Measurements from ENCODE around the gene FOXJ3.

FOXJ3 gene

DNA sequence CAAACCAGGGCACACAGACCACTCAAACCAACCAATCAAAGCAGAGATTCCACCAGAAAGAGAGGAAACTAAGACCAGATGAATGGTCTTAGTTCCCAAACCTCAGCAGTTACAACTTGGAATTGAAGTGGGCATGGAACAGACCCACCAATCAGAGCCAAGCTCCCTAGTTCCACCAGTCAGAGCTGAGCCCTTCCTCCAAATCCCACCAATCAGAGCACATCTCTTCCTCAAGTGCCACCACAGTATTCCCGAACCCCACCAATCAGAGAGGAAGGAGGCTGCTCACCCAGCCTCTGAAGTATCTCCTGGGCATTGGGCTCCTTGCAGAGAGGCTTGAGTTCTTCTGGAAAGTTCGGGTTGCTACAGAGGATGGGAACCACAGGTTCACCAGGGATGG lies 171.9 kb downstream of the FOXJ3 start:
- Histone ChIP-seq H3K4me3 (ENCODE audit: low read depth, low read length) (no peak overlapping the region), H3K27me3 (ENCODE audit: insufficient read depth, low read depth, severe bottlenecking) (no peaks in the 10 kb centered on the region), H3K36me3 (no peaks in the 10 kb centered on the region), H3K27ac (no peak overlapping the region), H3K9me3 (ENCODE audit: severe bottlenecking) (no peaks in the 10 kb centered on the region)
- no peak for DNase-seq
- TF ChIP-seq, protein P1, sequence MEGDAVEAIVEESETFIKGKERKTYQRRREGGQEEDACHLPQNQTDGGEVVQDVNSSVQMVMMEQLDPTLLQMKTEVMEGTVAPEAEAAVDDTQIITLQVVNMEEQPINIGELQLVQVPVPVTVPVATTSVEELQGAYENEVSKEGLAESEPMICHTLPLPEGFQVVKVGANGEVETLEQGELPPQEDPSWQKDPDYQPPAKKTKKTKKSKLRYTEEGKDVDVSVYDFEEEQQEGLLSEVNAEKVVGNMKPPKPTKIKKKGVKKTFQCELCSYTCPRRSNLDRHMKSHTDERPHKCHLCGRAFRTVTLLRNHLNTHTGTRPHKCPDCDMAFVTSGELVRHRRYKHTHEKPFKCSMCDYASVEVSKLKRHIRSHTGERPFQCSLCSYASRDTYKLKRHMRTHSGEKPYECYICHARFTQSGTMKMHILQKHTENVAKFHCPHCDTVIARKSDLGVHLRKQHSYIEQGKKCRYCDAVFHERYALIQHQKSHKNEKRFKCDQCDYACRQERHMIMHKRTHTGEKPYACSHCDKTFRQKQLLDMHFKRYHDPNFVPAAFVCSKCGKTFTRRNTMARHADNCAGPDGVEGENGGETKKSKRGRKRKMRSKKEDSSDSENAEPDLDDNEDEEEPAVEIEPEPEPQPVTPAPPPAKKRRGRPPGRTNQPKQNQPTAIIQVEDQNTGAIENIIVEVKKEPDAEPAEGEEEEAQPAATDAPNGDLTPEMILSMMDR (IDR thresholded peaks at IDR 0.05; ENCODE audit: low read depth, low read length) = no peak

DNA sequence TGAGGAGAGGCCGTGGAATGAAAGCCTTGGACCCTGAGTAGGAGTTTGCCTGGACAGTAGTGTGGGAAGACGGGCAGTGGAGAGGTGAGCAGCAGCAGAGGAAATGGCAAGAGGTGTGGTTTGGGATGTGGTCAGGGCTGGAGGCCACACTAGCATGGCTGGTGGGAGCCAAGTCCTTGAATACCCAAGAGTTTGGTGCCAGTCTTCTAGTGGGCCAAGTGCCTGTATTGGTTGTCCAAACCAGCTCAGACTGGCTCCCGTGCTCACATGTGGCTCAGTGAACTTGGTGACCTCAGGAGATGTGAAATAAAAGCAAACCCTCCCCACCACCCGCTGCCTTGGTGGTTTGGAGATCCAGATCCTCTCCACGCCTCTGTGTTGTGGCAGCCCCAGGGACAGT lies 172.9 kb downstream of the FOXJ3 start:
- TF ChIP-seq, protein P1 (IDR thresholded peaks at IDR 0.05; ENCODE audit: low read depth, low read length) = no peak
- Histone ChIP-seq H3K36me3 (no peaks in the 10 kb centered on the region), H3K4me3 (ENCODE audit: low read depth, low read length) (no peak overlapping the region), H3K9me3 (ENCODE audit: severe bottlenecking) (no peaks in the 10 kb centered on the region), H3K27me3 (ENCODE audit: insufficient read depth, low read depth, severe bottlenecking) (no peaks in the 10 kb centered on the region), H3K27ac (no peak overlapping the region)
- DNase-seq = no peak

DNA sequence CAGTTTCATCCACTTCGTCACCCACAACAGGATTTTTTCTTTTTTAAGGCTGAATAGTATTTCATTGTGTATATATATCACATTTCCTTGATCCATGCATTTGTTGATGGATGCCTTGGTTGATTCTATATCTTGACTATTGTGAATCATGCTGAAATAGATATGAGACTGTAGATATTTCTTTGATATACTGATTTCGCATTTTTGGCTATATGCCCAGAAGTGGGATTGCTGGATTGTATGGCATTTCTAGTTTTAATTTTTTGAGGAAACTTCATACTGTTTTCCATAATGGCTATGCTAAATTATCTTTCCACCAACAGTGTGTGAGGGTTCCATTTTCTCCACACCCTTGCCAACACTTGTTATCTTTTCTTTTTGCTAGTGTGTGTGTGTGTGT lies 176.8 kb downstream of the FOXJ3 start:
- no peak overlapping the region for H3K4me3 ChIP-seq (ENCODE audit: low read depth, low read length)
- DNase-seq = no peak
- no peaks in the 10 kb centered on the region for H3K27me3 ChIP-seq (ENCODE audit: insufficient read depth, low read depth, severe bottlenecking)
- no peaks in the 10 kb centered on the region for H3K36me3 ChIP-seq
- TF ChIP-seq, protein P1 (IDR thresholded peaks at IDR 0.05; ENCODE audit: low read depth, low read length) = no peak
- H3K9me3 ChIP-seq (ENCODE audit: severe bottlenecking) = no peaks in the 10 kb centered on the region
- no peak overlapping the region for H3K27ac ChIP-seq

DNA sequence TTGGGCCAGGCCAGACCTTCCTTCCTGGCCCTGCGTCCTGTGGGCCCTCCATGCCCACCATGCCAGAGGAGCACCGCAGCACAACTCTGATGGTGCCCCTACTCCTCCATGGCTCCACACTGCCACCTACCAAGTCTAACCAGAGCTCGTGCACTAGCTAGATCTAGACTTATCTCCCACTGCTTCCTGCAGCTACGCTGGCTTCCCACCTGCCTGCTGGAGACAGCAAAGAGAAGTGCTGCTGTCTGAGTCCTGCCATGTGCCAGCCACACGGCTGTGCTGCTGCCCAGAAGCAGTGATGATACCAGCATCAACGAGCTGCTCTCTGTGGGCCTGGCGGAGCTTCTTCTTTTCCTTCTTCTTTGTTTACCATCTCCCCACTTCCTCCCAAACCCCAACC lies 177.4 kb downstream of the FOXJ3 start:
- Histone ChIP-seq H3K27ac (no peak overlapping the region), H3K9me3 (ENCODE audit: severe bottlenecking) (no peaks in the 10 kb centered on the region), H3K36me3 (no peaks in the 10 kb centered on the region), H3K27me3 (ENCODE audit: insufficient read depth, low read depth, severe bottlenecking) (no peaks in the 10 kb centered on the region), H3K4me3 (ENCODE audit: low read depth, low read length) (no peak overlapping the region)
- no peak for DNase-seq
- TF ChIP-seq, protein P1 (IDR thresholded peaks at IDR 0.05; ENCODE audit: low read depth, low read length) = peak; percentile 32; the same call in 1 of the 2 replicates

DNA sequence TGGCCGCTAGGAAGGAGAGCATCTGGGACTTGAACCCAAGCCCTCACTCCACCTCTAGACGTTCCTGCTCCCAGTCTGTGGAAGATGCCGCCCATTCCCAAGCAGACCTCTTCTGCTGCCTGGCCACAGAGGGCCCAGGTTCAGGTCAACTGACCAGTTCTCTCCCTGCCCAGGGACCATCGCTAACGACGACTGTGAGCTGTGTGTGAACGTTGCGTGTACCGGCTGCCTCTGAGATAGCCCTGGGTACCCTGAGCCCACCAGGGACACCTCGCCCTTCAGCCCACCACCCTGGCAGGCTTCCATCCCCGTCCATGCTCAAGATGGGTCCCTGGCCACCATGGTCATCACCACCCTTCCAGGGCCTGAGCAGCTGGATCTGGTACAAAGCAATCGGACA lies 179.7 kb downstream of the FOXJ3 start:
- H3K27me3 ChIP-seq (ENCODE audit: insufficient read depth, low read depth, severe bottlenecking) = no peaks in the 10 kb centered on the region
- H3K9me3 ChIP-seq (ENCODE audit: severe bottlenecking) = no peaks in the 10 kb centered on the region
- TF ChIP-seq, protein P1 (IDR thresholded peaks at IDR 0.05; ENCODE audit: low read depth, low read length) = no peak
- no peak for DNase-seq
- no peak overlapping the region for H3K27ac ChIP-seq
- no peak overlapping the region for H3K4me3 ChIP-seq (ENCODE audit: low read depth, low read length)
- H3K36me3 ChIP-seq = no peaks in the 10 kb centered on the region

DNA sequence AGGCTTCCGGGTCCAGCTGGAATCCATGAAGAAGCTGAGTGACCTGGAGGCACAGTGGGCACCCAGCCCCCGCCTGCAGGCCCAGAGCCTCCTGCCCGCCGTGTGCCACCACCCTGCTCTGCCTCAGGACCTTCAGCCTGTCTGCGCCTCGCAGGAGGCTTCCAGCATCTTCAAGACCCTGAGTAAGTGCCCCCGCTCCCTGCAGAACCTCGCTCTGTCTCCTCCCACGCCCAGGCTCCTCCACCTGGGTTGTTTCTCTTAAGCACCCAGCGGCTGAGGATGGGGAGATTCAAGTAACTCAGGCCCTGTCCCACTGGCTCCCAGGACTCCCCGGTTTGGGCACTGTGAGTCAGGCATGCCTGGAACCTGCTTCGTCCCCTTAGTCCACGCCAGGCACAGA lies 180.3 kb downstream of the FOXJ3 start:
- Histone ChIP-seq H3K4me3 (ENCODE audit: low read depth, low read length) (no peak overlapping the region), H3K27me3 (ENCODE audit: insufficient read depth, low read depth, severe bottlenecking) (no peaks in the 10 kb centered on the region), H3K36me3 (no peaks in the 10 kb centered on the region), H3K9me3 (ENCODE audit: severe bottlenecking) (no peaks in the 10 kb centered on the region), H3K27ac (no peak overlapping the region)
- no peak for DNase-seq
- TF ChIP-seq, protein P1 (IDR thresholded peaks at IDR 0.05; ENCODE audit: low read depth, low read length) = no peak

Data from WERI-Rb-1 (cell line).